HG02970 (cell line): Measurements from ENCODE around the gene LAMC2.

ENCODE experiments used
- ATAC-seq: cut with Tn5 transposase; IDR thresholded peaks from one replicate; pipeline ENCODE4 v1.9.1; 2021; ENCODE audit warnings: mild to moderate bottlenecking, moderate library complexity, moderate number of reproducible peaks; ENCODE audit not compliant: unreplicated experiment, low FRiP score

Gene LAMC2

GRCh38 chr1:183281553-183282091 is 95.6 kb downstream of the LAMC2 start:
- ATAC-seq = no peak

DNA sequence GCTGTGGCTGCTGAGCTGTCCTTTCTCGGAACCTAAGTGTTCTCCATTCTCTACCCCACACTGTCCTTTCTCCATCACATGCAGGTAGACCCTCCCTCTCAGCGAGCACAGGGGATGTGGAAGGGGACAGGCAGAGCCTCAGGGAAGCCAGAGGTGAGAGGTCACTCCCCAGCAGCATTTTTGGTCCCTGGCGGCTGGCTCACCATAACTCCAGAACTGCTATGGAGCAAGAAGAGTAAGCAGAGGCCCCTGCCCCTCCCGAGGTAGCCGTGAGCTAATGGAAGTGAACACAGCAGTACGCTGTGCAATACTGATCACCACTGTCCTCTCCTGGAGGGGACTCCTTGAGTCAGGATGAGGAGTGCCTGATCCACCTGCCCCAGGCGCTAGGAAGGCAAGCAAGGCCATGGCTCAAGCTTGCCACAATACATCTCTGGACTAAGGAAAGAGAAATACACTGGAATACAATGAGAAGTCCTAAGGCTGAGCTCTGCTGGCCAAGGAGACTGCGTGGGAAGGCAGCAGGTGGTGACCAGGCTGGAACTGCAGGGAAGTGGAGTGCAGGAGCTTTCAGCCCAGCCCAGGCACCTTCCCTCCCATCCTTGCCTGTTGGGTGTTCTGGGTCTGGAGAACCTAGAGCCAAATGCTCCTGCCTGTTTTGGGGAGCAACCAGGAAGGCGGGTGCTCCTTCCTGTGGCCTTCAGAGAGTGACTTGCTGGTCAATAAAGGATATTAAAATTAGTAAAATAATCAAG is 96.2 kb downstream of the LAMC2 start:
- no peak for ATAC-seq

GRCh38 chr1:183283286-183283685 is 97.2 kb downstream of the LAMC2 start:
- no peak for ATAC-seq

GRCh38 chr1:183284086-183284485 is 98.0 kb downstream of the LAMC2 start:
- no peak for ATAC-seq

- ATAC-seq = no peak
Observed at GRCh38 chr1:183285256-183285655, 99.2 kb downstream of the LAMC2 start.

- no peak for ATAC-seq
Observed at GRCh38 chr1:183285746-183286145, 99.7 kb downstream of the LAMC2 start.

DNA sequence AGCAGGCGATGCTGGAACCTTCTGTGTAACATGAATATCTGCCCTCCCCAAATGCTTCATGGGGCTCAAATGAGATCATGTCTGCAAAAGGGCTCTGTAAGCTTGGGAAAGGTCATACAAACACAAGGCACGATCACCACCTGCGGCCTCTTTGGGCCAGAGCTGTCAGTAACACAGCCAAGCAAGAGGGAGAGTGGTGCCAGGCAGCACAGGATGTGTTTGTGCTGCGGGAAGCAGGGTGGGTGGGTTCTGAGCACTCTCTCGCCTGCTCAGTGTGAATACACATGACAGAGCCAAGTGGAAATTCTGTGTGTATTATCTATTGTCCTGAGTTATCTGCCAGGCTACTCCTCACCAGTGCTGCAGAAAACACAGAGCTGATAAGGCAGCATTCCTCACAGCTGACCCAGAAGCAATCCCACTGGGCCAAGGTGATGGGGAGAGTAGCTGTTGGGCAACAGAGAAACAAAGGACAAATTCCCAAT is 101.2 kb downstream of the LAMC2 start:
- no peak for ATAC-seq

GRCh38 chr1:183288583-183288982 is 102.5 kb downstream of the LAMC2 start:
- ATAC-seq = no peak

DNA sequence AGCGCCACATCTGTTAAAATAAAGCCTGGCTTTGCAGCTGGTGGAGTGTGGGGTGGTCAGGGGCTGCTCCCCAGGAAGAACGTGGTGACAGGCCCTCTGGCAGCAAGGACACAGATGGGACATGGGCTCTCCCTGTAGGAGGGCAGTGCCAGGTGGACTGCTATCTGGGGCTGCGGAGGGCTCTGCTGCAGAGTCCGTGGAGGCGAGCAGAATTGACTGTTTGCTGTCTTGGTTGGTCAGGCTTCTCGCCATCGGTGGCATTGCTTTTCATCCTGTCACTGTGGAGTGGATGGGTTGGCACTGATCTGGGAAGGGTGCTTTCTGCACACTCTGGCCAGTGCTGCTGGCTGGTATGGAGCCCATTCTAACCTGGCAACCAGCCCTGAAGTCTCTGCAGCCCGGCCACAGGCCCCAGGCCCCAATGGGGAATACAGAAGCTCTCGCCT is 103.0 kb downstream of the LAMC2 start:
- ATAC-seq = no peak

DNA sequence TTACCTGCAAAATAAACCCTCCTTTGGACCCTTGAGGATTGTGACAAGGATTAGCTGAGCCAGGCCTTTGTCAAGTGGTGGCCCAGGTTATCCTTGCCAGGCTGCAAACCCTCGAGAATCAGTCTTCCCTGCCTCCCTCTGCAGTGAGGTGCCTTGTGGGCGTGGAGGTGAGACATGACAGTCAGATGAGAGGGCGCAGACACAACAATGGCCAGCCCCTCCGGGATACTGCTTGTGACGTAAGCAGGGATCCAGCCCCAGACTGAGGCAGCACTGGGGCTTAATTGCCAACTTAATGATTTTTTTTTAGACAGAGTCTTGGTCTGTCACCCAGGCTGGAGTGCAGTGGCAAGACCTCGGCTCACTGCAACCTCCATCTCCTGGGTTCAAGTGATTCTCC is 104.6 kb downstream of the LAMC2 start:
- ATAC-seq = no peak

DNA sequence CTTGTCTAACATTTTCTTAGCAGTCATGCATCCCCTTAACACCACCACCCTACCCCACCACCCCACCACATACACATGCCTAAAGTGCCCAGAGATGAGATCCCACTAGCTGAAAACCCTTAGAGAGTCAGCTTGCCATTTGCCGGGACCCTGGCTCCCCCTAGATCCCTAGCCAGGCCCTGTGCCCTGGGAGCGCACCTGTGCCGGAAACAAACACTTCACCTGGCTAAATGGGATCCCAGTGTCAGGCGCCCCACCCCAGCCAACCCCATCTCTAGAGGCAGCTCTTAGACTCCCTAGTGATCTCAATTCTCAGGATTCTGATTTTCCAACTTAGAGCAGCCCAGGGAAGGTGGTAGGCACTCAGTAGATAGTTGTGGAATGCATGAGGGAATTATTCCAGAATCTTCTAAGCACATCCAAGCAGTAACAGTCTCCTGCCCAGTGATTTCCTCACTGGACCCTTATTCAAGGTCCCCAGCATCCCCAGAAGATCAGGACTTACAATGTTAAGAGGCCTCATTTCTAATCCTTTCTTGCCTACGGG is 105.2 kb downstream of the LAMC2 start:
- ATAC-seq = no peak

GRCh38 chr1:183291802-183292514 is 105.9 kb downstream of the LAMC2 start:
- no peak for ATAC-seq

GRCh38 chr1:183293241-183293640 is 107.2 kb downstream of the LAMC2 start:
- ATAC-seq = no peak

DNA sequence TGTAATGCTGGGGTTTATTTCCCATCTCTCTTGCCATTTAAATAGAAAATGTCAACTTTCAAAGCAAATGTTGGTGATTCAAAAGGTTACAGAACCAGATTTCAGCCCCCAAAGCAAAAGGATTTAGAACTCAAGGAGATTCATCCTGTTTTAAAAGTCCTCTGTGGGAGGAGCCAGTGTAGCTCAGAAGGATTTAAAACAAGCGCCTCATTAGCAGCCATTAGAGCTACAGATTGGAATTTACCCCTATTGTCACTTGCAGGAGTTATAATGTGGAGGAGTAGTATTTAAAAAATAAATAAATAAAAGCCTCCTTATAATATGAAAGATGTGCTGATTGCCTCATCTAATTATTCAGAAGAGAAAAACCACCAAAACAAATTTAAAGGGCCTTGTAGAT is 107.8 kb downstream of the LAMC2 start:
- ATAC-seq = no peak
